Central memory CD8-positive, alpha-beta T cell (primary cell): ENCODE measurements around the gene BAHD1.

Experiments used
- ATAC-seq: fragments of 150-1000 bp; cut with Tn5 transposase; replicated peaks from 2 replicates; pipeline ENCODE4 v1.10.0; 2022; ENCODE audit warnings: mild to moderate bottlenecking, moderate FRiP score, moderate number of reproducible peaks; ENCODE audit not compliant: poor library complexity, severe bottlenecking; ENCODE audit errors: extremely low read depth
- DNase-seq, 2 donors: peaks; one replicate each; pipeline ENCODE4 v3.0.0; 2021; ENCODE audit warnings: low spot score in 2 of 2
- H3K27ac Mint-ChIP-seq: one replicate; pipeline ENCODE4 v1.8.0; 2022; ENCODE audit warnings: low read depth, mild to moderate bottlenecking, moderate library complexity, mixed read lengths
- H3K27me3 Mint-ChIP-seq: one replicate; pipeline ENCODE4 v1.8.0; 2022; ENCODE audit warnings: mixed read lengths
- H3K36me3 Mint-ChIP-seq: one replicate; pipeline ENCODE4 v1.8.0; 2022; ENCODE audit warnings: mild to moderate bottlenecking, moderate library complexity, mixed read lengths; ENCODE audit not compliant: insufficient read depth
- H3K4me1 Mint-ChIP-seq: one replicate; pipeline ENCODE4 v1.8.0; 2022; ENCODE audit warnings: mixed read lengths
- H3K4me3 Mint-ChIP-seq: one replicate; pipeline ENCODE4 v1.8.0; 2022; ENCODE audit warnings: mild to moderate bottlenecking, moderate library complexity, mixed read lengths
- H3K9me3 Mint-ChIP-seq: one replicate; pipeline ENCODE4 v1.8.0; 2022; ENCODE audit warnings: mixed read lengths

BAHD1 gene

DNA sequence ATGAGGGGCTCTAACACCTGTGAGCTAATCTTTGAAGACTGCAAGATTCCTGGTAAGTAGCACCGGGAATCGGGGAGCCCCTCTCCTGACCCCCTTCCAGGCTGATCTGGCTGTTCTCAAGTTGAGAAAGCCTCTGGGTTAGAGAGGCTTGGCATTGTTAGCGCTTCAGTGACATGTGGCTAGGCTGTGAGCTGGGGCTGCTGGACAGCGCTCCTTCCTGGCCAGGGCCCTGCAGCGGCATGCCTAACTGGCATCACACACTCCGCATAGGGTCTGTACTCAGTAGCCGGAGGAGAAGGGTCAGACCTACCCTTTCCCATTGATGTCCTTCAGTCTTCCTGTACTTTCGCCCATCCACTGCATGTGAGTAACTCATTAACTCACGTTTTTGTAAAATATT lies 27.7 kb upstream of the BAHD1 start:
- Mint-ChIP-seq H3K27ac (no peak overlapping the region), H3K9me3 (no peaks in the 10 kb centered on the region), H3K4me3 (no peak overlapping the region), H3K27me3 (no peaks in the 10 kb centered on the region), H3K36me3 (peaks cover 53% of the 10 kb centered on the region), H3K4me1 (peaks cover 4% of the 10 kb centered on the region)
- DNase-seq (no peak), ATAC-seq (no peak)

DNA sequence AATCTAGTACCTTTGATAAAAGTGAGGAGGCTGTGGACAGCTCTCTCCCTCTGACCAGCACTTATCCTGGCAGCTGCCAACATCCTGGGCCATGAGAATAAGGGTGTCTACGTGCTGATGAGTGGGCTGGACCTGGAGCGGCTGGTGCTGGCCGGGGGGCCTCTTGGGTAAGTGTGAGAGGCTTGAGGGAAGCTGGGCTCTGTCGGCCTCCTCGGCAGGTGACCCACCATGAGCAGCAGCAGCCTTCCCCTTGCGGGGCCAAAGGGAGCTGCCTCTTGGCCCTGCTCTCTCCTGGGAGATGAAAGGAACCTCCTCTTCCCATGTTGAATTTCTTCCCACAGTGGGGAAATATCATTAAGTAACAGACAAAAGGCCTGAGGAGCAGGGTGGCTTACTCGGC lies 25.9 kb upstream of the BAHD1 start:
- H3K4me3 Mint-ChIP-seq, result no peak overlapping the region
- H3K27ac Mint-ChIP-seq, result no peak overlapping the region
- H3K27me3 Mint-ChIP-seq, result no peaks in the 10 kb centered on the region
- no peak for ATAC-seq
- no peak for DNase-seq
- H3K9me3 Mint-ChIP-seq, result no peaks in the 10 kb centered on the region
- H3K36me3 Mint-ChIP-seq, result peaks cover 44% of the 10 kb centered on the region
- H3K4me1 Mint-ChIP-seq, result no peaks in the 10 kb centered on the region

GRCh38 chr15:40415226-40415625 lies 25.5 kb upstream of the BAHD1 start:
- no peaks in the 10 kb centered on the region for H3K4me1 Mint-ChIP-seq
- DNase-seq (no peak), ATAC-seq (no peak)
- no peak overlapping the region for H3K27ac Mint-ChIP-seq
- H3K9me3 Mint-ChIP-seq, result no peaks in the 10 kb centered on the region
- no peaks in the 10 kb centered on the region for H3K27me3 Mint-ChIP-seq
- H3K36me3 Mint-ChIP-seq, result peaks cover 41% of the 10 kb centered on the region
- H3K4me3 Mint-ChIP-seq, result no peak overlapping the region

DNA sequence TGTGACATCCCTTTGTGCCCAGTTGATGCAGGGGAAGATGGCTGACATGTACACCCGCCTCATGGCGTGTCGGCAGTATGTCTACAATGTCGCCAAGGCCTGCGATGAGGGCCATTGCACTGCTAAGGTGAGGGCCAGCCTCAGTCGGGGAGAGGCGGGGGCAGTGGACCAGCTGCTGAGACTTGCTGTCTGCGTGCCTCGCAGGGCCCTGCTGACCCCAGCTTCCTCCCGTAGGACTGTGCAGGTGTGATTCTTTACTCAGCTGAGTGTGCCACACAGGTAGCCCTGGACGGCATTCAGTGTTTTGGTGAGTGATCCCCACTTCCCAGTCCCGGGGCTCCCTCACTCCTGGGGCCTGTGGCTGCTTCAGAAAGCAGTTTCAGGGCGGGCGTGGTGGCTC lies 24.7 kb upstream of the BAHD1 start:
- Mint-ChIP-seq H3K9me3 (no peaks in the 10 kb centered on the region), H3K27me3 (no peaks in the 10 kb centered on the region), H3K36me3 (peaks cover 34% of the 10 kb centered on the region), H3K4me1 (no peaks in the 10 kb centered on the region), H3K27ac (no peak overlapping the region), H3K4me3 (no peak overlapping the region)
- ATAC-seq (no peak), DNase-seq (no peak)

GRCh38 chr15:40418126-40418525 lies 22.6 kb upstream of the BAHD1 start:
- no peaks in the 10 kb centered on the region for H3K4me1 Mint-ChIP-seq
- ATAC-seq, result no peak

GRCh38 chr15:40420071-40420713 lies 20.6 kb upstream of the BAHD1 start:
- DNase-seq (no peak), ATAC-seq (no peak)
- H3K4me3 Mint-ChIP-seq, result no peak overlapping the region
- peaks cover 14% of the 10 kb centered on the region for H3K36me3 Mint-ChIP-seq
- H3K4me1 Mint-ChIP-seq, result no peaks in the 10 kb centered on the region
- H3K9me3 Mint-ChIP-seq, result no peaks in the 10 kb centered on the region
- H3K27ac Mint-ChIP-seq, result no peak overlapping the region
- no peaks in the 10 kb centered on the region for H3K27me3 Mint-ChIP-seq

More at GRCh38 chr15:40418126-40418525, 22.6 kb upstream of the BAHD1 start:
- H3K36me3 Mint-ChIP-seq, result peaks cover 22% of the 10 kb centered on the region
- H3K27me3 Mint-ChIP-seq, result no peaks in the 10 kb centered on the region
- no peaks in the 10 kb centered on the region for H3K9me3 Mint-ChIP-seq
- DNase-seq, result no peak
- no peak overlapping the region for H3K27ac Mint-ChIP-seq
- no peak overlapping the region for H3K4me3 Mint-ChIP-seq

DNA sequence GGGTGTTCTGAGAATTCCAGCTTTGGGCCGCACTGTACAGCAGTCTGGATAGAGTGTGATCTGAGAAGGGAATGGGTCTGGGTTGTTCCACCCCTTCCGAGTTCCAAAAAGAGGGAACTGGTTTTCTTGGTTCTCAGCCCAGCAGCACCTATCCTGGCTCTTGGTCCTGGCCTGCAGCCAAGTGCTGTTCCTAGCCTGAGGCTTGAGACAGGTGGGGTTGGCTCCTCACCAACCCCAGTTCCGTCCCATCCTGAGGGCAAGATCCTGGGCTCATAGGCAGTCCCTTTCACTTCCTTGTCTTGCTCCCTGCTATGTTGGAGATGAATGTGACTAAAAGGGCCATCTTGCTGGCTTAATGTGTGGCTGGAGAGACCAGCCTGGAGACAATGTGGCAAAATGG lies 20.0 kb upstream of the BAHD1 start:
- no peak for DNase-seq
- Mint-ChIP-seq H3K27me3 (no peaks in the 10 kb centered on the region), H3K9me3 (no peaks in the 10 kb centered on the region), H3K4me3 (no peak overlapping the region), H3K36me3 (peaks cover 12% of the 10 kb centered on the region), H3K27ac (no peak overlapping the region), H3K4me1 (no peaks in the 10 kb centered on the region)
- no peak for ATAC-seq

GRCh38 chr15:40421246-40422157 lies 19.3 kb upstream of the BAHD1 start:
- Mint-ChIP-seq H3K4me1 (no peaks in the 10 kb centered on the region), H3K27ac (no peak overlapping the region), H3K36me3 (peaks cover 12% of the 10 kb centered on the region), H3K4me3 (no peak overlapping the region), H3K27me3 (no peaks in the 10 kb centered on the region), H3K9me3 (no peaks in the 10 kb centered on the region)
- peak; percentile 90 for ATAC-seq
- peak; percentile 68 to 78 for DNase-seq

- DNase-seq, result no peak
- Mint-ChIP-seq H3K4me1 (no peaks in the 10 kb centered on the region), H3K4me3 (no peak overlapping the region), H3K27ac (no peak overlapping the region), H3K36me3 (peaks cover 8% of the 10 kb centered on the region), H3K9me3 (no peaks in the 10 kb centered on the region), H3K27me3 (no peaks in the 10 kb centered on the region)
- ATAC-seq, result no peak
Measured at GRCh38 chr15:40424483-40425115, 16.2 kb upstream of the BAHD1 start.

- H3K36me3 Mint-ChIP-seq, result peaks cover 8% of the 10 kb centered on the region
- ATAC-seq (no peak), DNase-seq (no peak)
- H3K9me3 Mint-ChIP-seq, result no peaks in the 10 kb centered on the region
- H3K27me3 Mint-ChIP-seq, result no peaks in the 10 kb centered on the region
- no peak overlapping the region for H3K27ac Mint-ChIP-seq
- no peak overlapping the region for H3K4me3 Mint-ChIP-seq
- no peaks in the 10 kb centered on the region for H3K4me1 Mint-ChIP-seq
Measured at GRCh38 chr15:40425681-40426080, 15.1 kb upstream of the BAHD1 start.

- Mint-ChIP-seq H3K9me3 (no peaks in the 10 kb centered on the region), H3K4me3 (no peak overlapping the region), H3K36me3 (peaks cover 6% of the 10 kb centered on the region), H3K27me3 (no peaks in the 10 kb centered on the region), H3K4me1 (no peaks in the 10 kb centered on the region), H3K27ac (no peak overlapping the region)
- ATAC-seq (no peak), DNase-seq (no peak)
Measured at GRCh38 chr15:40427188-40427587, 13.6 kb upstream of the BAHD1 start.

- Mint-ChIP-seq H3K27ac (no peak overlapping the region), H3K36me3 (peaks cover 6% of the 10 kb centered on the region), H3K4me1 (peaks cover 5% of the 10 kb centered on the region), H3K27me3 (no peaks in the 10 kb centered on the region), H3K4me3 (no peak overlapping the region), H3K9me3 (no peaks in the 10 kb centered on the region)
- ATAC-seq (no peak), DNase-seq (no peak)
Measured at GRCh38 chr15:40428185-40428584, 12.6 kb upstream of the BAHD1 start.
